Embryonic facial prominence (tissue), 1 donor: ENCODE measurements around the gene ZFP57.
"Not testable (repeated sequence)": the region's sequence is repeated elsewhere in the genome, so short reads cannot be mapped to it uniquely, and the experiment has no call there.

Experiments used
- DNase-seq: peaks from one replicate; pipeline ENCODE4 v3.0.0-alpha.2; 2016; ENCODE audit errors: extremely low spot score

The ZFP57 gene

GRCh38 chr6:29696147-29697125 lies 15.5 kb upstream of the ZFP57 start:
- no peak for DNase-seq

- DNase-seq = no peak
These were observed 13.7 kb upstream of the ZFP57 start for GRCh38 chr6:29694637-29695036.

GRCh38 chr6:29685718-29686326 lies 4.9 kb upstream of the ZFP57 start:
- no peak for DNase-seq

GRCh38 chr6:29681811-29682210 lies 859 bp upstream of the ZFP57 start:
- no peak for DNase-seq

- DNase-seq = no peak
These were observed 536 bp downstream of the ZFP57 start for GRCh38 chr6:29680416-29680815.

- DNase-seq = no peak
These were observed 990 bp downstream of the ZFP57 start for GRCh38 chr6:29679962-29680361.

- DNase-seq = no peak
These were observed 2.8 kb downstream of the ZFP57 start for GRCh38 chr6:29678114-29678513.

- DNase-seq = no peak
These were observed 3.9 kb downstream of the ZFP57 start for GRCh38 chr6:29676981-29677601.

GRCh38 chr6:29675561-29675960 lies 5.4 kb downstream of the ZFP57 start:
- DNase-seq = no peak

GRCh38 chr6:29674008-29674407 lies 6.9 kb downstream of the ZFP57 start:
- DNase-seq = no peak

GRCh38 chr6:29673161-29673560 lies 7.8 kb downstream of the ZFP57 start:
- no peak for DNase-seq

GRCh38 chr6:29672116-29672515 lies 8.8 kb downstream of the ZFP57 start:
- DNase-seq = not testable (repeated sequence)

GRCh38 chr6:29671026-29671425 lies 9.9 kb downstream of the ZFP57 start:
- no peak for DNase-seq

GRCh38 chr6:29667158-29667557 lies 13.8 kb downstream of the ZFP57 start:
- DNase-seq = no peak

GRCh38 chr6:29666826-29667130 lies 14.2 kb downstream of the ZFP57 start:
- no peak for DNase-seq

- DNase-seq = no peak
These were observed 14.8 kb downstream of the ZFP57 start for GRCh38 chr6:29665942-29666825.

GRCh38 chr6:29663300-29664042 lies 17.5 kb downstream of the ZFP57 start:
- no peak for DNase-seq

GRCh38 chr6:29661502-29662141 lies 19.3 kb downstream of the ZFP57 start:
- DNase-seq = not testable (repeated sequence)

- DNase-seq = no peak
These were observed 19.9 kb downstream of the ZFP57 start for GRCh38 chr6:29661071-29661470.

- no peak for DNase-seq
These were observed 24.2 kb downstream of the ZFP57 start, which contains the start of gene MOG for GRCh38 chr6:29656798-29657197. MOG (plus strand) TSS chr6:29657092; CDS start chr6:29657210, 118 bp downstream.
